GM19438 (cell line): ENCODE results near the gene EPN3.

Experiments
- ATAC-seq: cut with Tn5 transposase; IDR thresholded peaks from one replicate; pipeline ENCODE4 v1.9.1; 2021; ENCODE audit warnings: low read depth; ENCODE audit not compliant: unreplicated experiment

Gene EPN3

DNA sequence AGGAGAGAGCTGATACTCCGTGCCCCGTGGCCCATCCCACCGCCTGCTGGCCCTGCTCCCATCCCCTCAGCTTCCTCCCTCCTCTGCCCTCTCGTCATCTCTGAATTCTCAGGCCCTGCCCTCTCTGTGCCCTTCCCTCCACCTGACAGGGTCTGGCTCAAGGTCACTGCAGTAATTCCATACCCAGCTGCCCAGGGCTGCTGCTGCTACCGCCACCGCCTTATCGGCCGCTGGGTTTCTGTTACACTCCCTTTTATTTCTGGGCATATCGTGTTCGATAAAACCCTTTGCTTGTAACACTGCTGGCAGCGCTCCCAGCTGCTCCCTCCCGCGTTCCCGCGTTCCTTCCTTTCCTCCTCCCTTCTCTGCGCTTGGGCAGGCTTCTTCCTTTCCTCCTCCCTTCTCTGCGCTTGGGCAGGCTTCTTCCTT is 1.2 kb downstream of the EPN3 start:
- no peak for ATAC-seq

DNA sequence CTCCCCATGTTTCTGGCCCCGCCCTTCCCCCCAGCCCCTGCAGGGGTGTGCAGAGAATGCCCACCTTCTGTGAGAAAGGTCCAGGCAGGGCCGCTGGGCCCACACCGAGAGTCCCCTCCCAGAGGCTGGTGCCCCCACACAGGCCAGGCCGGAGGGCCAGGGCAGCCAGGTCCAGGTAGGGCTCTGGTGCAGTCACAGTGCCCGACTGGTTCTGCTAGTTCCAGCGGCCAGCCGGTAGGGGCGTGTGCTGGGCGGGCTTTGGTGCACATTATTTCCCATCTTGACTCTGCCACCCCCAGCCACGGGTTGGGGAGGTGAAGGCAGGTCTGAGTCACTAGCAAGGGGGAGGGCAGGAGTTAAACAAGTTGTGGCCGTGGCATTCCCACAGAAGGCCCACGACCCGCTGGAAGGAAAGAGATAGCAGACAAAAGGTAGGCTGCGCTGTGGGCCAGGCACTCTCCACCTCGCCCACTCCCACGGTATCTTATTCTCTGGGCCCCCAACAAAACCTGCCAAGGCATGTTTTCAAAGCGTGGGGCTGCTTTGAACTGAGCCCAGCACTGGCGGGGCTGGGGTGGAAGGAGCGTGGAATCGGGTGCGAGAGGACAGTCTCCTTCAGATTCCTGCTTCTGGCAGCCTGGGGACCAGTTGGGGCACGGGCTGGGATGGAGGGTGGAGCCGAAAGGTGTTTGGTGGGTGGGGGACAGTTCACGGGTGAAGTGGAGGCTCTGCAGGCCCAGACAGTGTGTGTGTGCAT is 1.9 kb downstream of the EPN3 start:
- ATAC-seq: no peak

- no peak for ATAC-seq
Observed at GRCh38 chr17:50534979-50535326, 2.4 kb downstream of the EPN3 start.

DNA sequence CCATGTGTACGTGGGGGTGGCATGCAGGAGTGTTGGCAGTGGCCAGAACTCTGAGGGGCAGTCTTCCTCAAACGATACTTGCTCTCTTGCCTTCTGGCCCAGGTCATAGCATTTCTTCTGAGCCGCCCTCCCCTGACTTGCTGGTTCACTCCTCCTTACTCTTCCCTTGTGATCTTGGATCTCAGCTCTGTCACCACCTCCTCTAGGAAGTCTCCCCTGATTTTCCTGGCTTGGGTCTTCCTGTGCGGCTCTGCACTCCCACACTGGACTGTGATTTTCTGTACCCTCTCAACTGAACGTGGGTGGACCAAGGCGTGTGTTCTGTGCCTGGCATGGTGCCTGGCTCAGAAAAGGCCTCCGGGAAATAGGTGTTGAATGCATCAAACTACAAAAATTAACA is 2.9 kb downstream of the EPN3 start:
- ATAC-seq: no peak

DNA sequence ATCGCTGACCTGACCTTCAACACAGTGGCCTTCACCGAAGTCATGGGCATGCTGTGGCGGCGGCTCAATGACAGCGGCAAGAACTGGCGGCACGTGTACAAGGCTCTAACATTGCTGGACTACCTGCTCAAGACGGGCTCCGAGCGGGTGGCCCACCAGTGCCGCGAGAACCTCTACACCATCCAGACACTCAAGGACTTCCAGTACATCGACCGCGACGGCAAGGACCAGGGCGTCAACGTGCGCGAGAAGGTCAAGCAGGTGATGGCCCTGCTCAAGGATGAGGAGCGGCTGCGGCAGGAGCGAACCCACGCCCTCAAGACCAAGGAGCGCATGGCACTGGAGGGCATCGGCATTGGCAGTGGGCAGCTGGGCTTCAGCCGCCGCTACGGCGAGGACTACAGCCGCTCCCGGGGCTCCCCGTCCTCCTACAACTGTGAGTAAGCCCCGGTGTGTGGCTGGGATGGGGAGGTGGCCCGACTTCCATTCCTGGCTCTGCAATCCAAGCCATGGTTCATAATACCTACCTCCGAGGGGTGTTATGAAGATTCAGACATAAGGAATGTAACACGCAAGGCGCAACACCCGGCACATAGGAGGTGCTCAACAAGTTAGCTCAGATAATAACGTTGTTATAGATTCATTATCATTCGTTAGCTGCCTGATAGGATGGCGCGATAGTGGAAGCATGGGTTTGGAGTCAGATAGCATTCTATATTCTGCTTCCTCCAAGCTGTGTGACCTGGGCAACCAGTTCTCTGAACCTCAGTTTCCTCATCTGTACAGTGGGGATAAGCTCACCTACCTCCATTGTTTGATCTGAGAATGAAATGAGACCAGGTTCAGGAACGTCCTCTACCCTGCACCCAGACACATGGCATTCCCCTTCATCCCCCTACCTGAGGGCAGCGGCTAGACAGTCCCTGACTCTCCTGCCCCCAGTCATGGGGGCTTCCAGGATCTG is 4.4 kb downstream of the EPN3 start:
- no peak for ATAC-seq

DNA sequence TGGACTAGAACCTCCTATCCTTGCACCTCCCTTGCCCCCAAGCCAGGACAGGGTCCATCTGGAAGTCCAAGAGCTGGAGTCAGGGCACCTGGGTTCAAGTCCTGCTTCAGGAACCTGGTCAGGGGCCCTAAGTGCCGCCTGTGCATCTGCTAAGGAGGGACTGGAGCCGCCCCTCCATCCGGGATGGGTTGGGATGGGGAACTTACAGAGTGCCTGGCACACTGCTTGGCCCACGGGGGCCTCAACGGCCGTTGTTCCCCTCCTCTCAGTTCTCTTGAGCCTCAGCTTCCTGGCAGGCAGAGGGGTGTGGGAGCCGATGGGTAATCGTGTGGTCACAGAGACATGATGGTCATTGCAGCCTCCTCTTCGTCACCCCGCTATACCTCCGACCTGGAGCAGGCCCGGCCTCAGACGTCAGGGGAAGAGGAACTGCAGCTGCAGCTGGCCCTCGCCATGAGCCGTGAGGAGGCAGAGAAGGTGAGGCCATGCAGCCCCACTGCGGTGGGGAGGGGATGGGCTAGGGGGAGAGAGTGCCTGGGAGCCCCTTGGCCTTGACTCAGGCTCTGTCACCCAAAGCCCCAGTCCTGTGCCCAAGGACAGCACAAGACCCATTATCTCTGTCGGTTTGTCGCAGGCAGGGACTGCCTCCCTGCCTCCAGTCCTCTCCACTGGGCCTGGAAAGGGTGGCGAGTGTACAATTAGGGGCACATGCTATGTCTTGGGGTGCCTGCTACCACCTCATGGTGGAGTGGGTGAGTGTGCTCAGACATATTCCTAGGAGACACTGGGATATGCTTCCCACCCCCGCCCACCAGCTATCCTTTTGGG is 5.4 kb downstream of the EPN3 start:
- no peak for ATAC-seq

DNA sequence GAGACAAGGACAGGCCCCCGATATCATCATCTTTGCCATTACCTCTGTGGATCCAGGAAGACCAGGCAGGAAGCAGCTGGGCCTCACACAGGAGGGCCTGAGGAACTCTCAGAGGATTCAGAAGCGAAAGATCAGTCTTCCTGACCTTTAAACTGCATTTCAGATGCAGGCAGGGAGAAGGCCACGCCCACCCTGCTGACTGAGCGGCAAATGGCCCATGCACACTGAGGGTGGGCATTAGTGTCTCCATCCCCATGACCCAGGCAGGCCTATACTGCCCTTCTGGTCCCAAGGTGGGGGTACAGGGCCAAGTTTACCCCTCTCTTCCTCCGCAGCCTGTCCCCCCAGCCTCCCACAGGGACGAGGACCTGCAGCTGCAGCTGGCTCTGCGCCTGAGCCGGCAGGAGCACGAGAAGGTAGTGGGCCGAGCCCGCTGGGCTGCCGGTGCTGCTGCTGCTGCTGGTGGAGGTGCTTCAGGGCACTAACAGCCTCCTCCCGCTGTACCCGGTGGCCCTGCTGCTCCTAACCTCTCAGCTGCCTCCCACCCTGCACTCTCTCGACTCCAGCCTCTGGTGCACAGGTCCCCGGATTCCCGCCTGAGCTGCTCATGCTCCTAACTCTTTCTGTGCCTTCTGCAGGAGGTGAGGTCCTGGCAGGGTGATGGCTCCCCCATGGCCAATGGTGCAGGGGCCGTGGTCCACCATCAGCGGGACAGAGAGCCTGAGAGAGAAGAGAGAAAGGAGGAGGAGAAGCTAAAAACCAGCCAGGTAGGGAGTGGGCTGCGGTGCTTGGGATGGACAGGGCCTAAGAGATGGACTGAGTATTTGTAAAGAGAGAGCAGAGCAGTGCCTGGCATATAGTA is 6.2 kb downstream of the EPN3 start:
- no peak for ATAC-seq

- no peak for ATAC-seq
Observed at GRCh38 chr17:50539762-50540559, 7.4 kb downstream of the EPN3 start.

GRCh38 chr17:50540560-50541401 is 8.2 kb downstream of the EPN3 start:
- no peak for ATAC-seq

DNA sequence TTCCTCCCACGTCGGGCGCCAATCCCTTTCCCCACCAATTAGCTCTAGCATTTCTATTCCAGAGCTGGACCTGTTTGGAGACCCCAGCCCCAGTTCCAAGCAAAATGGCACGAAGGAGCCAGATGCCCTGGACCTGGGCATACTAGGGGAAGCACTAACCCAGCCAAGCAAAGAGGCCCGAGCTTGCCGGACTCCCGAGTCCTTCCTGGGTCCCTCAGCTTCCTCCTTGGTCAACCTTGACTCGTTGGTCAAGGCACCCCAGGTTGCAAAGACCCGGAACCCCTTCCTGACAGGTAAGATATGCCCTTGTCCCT is 8.8 kb downstream of the EPN3 start:
- no peak for ATAC-seq

DNA sequence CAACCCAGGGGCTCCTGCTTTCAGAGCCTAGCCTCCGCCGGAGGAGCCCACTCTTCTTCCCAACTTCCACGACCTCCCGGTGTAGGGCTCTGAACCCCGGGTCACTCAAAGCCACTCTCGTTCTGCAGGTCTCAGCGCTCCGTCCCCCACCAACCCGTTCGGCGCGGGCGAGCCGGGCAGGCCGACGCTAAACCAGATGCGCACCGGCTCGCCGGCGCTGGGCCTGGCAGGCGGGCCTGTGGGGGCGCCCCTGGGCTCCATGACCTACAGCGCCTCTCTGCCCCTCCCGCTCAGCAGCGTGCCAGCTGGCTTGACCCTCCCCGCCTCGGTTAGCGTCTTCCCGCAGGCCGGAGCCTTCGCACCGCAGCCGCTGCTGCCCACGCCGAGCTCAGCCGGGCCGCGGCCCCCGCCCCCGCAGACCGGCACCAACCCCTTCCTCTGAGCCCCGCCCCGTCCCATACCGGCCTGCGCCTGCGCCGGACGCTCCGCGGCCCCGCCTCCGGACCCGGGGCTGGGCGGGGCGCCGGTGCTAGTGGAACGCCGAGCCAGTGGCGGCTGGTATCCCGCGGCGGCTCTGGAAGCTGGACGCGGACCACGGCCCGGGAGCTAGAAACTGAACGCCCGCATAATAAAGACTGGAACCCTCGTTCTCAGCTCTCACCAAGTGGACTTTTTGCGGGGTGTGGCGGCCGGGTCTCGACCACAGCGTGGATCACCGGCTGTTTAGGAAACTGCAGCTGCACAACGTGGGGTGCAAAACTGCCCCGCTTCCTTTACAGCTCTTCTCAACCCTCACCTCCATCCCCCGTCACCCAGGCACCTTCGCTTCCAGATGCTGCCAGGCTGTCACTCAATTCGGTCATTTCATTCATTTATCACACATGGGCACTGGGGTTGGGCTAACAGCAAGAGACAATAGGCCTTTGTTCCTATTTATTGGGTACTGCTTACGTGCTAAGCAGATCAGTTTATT is 9.5 kb downstream of the EPN3 start:
- peak; percentile 68 for ATAC-seq

GRCh38 chr17:50542795-50543774 is 10.6 kb downstream of the EPN3 start:
- ATAC-seq: no peak

- ATAC-seq: no peak
Observed at GRCh38 chr17:50544516-50544915, 12.0 kb downstream of the EPN3 start.

DNA sequence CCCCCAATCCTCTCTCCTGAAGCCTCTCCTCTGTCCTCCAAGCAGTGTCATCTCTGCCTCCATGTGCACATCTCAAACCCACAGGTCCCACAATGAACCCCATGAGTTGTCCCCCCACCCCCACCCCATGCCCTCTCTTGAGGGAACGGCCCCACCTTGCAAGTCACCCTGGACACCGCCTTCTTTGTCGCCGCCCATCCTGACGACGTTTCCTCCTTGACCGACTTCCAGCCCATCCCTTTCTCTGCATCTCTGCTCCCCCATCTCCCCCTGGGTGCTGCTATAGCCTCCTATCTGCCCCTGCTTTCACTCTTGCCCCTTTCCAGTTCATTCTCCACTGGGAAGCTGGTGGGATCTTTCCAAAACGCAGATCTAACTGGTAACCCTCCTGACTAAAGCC is 12.8 kb downstream of the EPN3 start:
- no peak for ATAC-seq

DNA sequence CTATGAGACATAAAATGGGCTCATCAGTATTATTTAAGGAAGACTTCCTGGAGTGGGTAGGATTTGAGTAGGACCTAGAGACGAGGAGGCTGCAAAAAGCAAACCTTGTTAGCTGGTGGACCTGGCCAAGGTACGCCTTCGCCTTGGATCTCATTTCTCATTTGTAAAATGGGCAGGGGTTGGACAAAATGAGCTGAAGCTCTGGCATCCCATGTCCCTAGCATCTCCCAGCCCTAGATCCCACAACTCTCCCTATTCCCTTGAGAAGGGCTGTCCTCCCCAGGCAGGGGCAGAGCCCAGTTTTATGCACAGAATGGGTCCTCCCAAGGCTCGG is 14.1 kb downstream of the EPN3 start:
- ATAC-seq: no peak

GRCh38 chr17:50547035-50547735 is 14.7 kb downstream of the EPN3 start, which contains the start of gene SPATA20:
SPATA20 (plus strand) TSS chr17:50547174; CDS start chr17:50547209, 35 bp downstream.
- peak; percentile 65 for ATAC-seq
